OCI-LY3 (cell line): ENCODE measurements around the gene TSPEAR.

ENCODE experiments used
- CTCF ChIP-seq: fragments of 200-600, 300-600 bp; sonication (generic); IDR thresholded peaks from 2 replicates; pipeline ENCODE4 v1.5.1; 2014; ENCODE audit warnings: antibody characterized with exemption, low read length, low read depth
- EZH2phosphoT487 ChIP-seq: fragments of 200-600 bp; shearing (Covaris generic); IDR thresholded peaks from 2 replicates; pipeline ENCODE4 v1.6.1; 2018; ENCODE audit warnings: antibody characterized with exemption, mixed run types, low read depth

- TF ChIP-seq CTCF: no peak
- TF ChIP-seq EZH2phosphoT487: no peak
Measured at GRCh38 chr21:44582055-44582454, 129.3 kb downstream of the TSPEAR start.
